ENCODE results near the gene CCNK.
A peak's percentile ranks its signal among the peaks of the same experiment; 100 is the strongest.

CCNK gene

GRCh38 chr14:99516156-99516870 is 35.1 kb downstream of the CCNK start:
- no peak for DNase-seq
- H3K27ac ChIP-seq: no peak overlapping the region
- TF ChIP-seq CTCF (IDR thresholded peaks at IDR 0.05; ENCODE audit: low read depth, low read length, missing control alignments): no peak
- H3K27me3 ChIP-seq (replicated peaks): no peaks in the 10 kb centered on the region
- peaks cover 7% of the 10 kb centered on the region for H3K36me3 ChIP-seq (replicated peaks)
- in situ Hi-C loops (cut with HindIII; ENCODE audit: low pct_ligation_motif_present, low sequenced_read_pairs): no loop called here
- no peak overlapping the region for H3K4me3 ChIP-seq (ENCODE audit: low read depth, low read length)

GRCh38 chr14:99516871-99517642 is 35.8 kb downstream of the CCNK start:
- Histone ChIP-seq H3K4me3 (ENCODE audit: low read depth, low read length) (no peak overlapping the region), H3K27me3 (replicated peaks) (no peaks in the 10 kb centered on the region), H3K36me3 (replicated peaks) (peaks cover 2% of the 10 kb centered on the region), H3K27ac (no peak overlapping the region)
- TF ChIP-seq CTCF (IDR thresholded peaks at IDR 0.05; ENCODE audit: low read depth, low read length, missing control alignments): no peak
- no peak for DNase-seq
- in situ Hi-C loops (cut with HindIII; ENCODE audit: low pct_ligation_motif_present, low sequenced_read_pairs): no loop called here

GRCh38 chr14:99517643-99518381 is 36.6 kb downstream of the CCNK start:
- no peaks in the 10 kb centered on the region for H3K36me3 ChIP-seq (replicated peaks)
- DNase-seq: no peak
- no peaks in the 10 kb centered on the region for H3K27me3 ChIP-seq (replicated peaks)
- TF ChIP-seq CTCF (IDR thresholded peaks at IDR 0.05; ENCODE audit: low read depth, low read length, missing control alignments): no peak
- H3K27ac ChIP-seq: no peak overlapping the region
- in situ Hi-C loops (cut with HindIII; ENCODE audit: low pct_ligation_motif_present, low sequenced_read_pairs): no loop called here
- H3K4me3 ChIP-seq (ENCODE audit: low read depth, low read length): no peak overlapping the region

- Histone ChIP-seq H3K36me3 (replicated peaks) (no peaks in the 10 kb centered on the region), H3K27me3 (replicated peaks) (no peaks in the 10 kb centered on the region), H3K27ac (no peak overlapping the region), H3K4me3 (ENCODE audit: low read depth, low read length) (no peak overlapping the region)
- TF ChIP-seq CTCF (IDR thresholded peaks at IDR 0.05; ENCODE audit: low read depth, low read length, missing control alignments): peak; percentile 95
- in situ Hi-C loops (cut with HindIII; ENCODE audit: low pct_ligation_motif_present, low sequenced_read_pairs): no loop called here
- peak; percentile 40 for DNase-seq
These were observed 37.5 kb downstream of the CCNK start for GRCh38 chr14:99518441-99519346.

GRCh38 chr14:99519347-99519881 is 38.2 kb downstream of the CCNK start:
- in situ Hi-C loops (cut with HindIII; ENCODE audit: low pct_ligation_motif_present, low sequenced_read_pairs): no loop called here

More at GRCh38 chr14:99519347-99519881, 38.2 kb downstream of the CCNK start:
- no peak for DNase-seq
- H3K36me3 ChIP-seq (replicated peaks): no peaks in the 10 kb centered on the region
- H3K4me3 ChIP-seq (ENCODE audit: low read depth, low read length): no peak overlapping the region
- no peak for TF ChIP-seq CTCF (IDR thresholded peaks at IDR 0.05; ENCODE audit: low read depth, low read length, missing control alignments)
- H3K27me3 ChIP-seq (replicated peaks): no peaks in the 10 kb centered on the region
- no peak overlapping the region for H3K27ac ChIP-seq

All from brain microvascular endothelial cell (primary cell).